Stimulated activated CD4-positive, alpha-beta T cell treated with anti-CD3 and anti-CD28 coated beads, TNF-alpha, amount 100 ng/mL, for 48 hours (primary cell): ENCODE results near the gene GPR146.
"Not testable (repeated sequence)": the region's sequence is repeated elsewhere in the genome, so short reads cannot be mapped to it uniquely, and the experiment has no call there.

ENCODE experiments used
- DNase-seq, 3 donors: peaks; one replicate each; pipeline ENCODE4 v3.0.0-alpha.2; 2020; ENCODE audit warnings: low read depth in 3 of 3

GPR146 gene

DNA sequence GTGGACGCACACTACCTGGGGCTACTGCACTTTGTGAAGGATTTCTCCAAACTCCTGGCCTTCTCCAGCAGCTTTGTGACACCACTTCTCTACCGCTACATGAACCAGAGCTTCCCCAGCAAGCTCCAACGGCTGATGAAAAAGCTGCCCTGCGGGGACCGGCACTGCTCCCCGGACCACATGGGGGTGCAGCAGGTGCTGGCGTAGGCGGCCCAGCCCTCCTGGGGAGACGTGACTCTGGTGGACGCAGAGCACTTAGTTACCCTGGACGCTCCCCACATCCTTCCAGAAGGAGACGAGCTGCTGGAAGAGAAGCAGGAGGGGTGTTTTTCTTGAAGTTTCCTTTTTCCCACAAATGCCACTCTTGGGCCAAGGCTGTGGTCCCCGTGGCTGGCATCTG, 14.0 kb downstream of the GPR146 start:
- no peak for DNase-seq

DNA sequence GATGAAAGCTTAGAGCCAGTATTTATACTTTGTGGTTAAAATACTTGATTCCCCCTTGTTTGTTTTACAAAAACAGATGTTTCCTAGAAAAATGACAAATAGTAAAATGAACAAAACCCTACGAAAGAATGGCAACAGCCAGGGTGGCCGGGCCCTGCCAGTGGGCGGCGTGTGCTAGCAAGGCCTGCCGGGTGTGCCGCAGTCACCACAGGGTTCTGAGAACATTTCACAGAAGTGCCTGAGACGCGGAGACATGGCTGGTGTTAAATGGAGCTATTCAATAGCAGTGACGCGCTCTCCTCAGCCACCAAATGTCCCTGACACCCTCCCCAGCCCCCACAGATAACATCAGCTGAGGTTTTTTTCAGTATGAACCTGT, 14.5 kb downstream of the GPR146 start:
- DNase-seq, result no peak

DNA sequence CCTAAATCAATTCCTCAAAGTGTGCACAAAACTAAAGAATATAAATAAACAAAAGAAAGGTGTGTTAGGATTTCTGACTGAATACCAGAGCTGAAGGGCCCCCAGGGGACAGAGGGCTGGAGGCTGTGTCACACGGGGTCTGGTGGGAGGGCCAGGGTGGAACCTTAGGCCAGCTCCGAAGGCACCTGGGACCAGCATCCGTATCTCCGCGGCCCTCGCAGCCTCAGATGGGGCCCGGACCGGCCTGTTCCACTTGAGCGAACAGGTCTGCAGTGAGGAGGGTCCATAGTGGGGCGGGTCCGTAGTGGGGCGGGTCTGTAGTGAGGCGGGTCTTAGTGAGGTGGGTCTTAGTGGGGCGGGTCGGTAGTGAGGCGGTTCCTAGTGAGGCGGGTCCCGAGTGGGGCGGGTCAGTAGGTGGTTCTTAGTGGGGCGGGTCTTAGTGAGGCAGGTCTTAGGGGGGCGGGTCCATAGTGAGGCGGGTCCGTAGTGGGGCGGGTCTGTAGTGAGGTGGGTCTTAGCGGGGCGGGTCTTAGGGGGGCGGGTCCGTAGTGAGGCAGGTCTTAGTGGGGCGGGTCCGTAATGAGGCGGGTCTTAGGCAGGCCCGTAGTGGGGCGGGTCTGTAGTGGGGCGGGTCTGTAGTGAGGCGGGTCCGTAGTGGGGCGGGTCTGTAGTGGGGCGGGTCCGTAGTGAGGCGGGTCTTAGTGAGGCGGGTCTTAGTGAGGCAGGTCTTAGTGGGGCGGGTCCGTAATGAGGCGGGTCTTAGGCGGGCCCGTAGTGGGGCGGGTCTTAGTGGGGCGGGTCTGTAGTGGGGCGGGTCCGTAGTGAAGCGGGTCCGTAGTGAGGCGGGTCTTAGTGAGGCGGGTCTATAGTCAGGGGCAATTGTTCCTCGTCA, 15.1 kb downstream of the GPR146 start:
- no peak for DNase-seq

DNA sequence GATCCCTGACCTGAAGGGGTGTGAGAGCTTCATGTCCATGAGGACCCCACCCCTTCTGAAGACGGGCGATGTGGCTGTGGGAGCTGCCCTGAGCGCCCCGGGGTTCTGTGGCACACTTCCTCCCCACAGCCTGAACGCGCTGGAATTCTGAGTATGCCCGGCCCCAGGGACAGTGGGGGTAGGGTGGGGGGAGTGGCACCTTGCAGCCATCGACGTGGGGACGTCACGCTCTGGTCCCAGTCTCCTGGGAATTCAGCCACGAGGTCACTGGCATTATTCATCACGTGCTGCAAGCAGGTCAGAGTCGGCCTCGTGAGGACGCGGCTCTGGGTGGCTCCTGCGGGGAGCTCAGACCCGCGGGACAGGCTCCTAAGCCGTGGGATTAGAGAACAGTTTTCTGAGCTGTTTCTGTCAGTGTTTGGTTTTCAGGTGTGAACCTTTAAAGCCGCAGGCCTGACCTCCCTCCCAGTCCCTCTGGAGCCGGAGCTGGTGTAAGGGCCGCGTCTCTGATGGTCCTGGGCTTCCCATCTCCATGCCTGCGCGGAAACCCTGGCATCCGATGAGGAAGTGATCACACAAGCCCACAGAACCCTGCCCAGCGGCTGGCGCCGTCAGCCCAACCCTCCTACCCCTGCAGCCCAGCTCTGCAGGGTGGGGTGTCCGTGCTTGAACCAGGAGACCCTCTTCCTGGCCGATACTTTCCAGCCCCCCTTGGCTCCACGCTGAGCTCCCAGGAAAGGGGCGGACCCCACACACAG, 16.1 kb downstream of the GPR146 start:
- DNase-seq, result no peak

DNA sequence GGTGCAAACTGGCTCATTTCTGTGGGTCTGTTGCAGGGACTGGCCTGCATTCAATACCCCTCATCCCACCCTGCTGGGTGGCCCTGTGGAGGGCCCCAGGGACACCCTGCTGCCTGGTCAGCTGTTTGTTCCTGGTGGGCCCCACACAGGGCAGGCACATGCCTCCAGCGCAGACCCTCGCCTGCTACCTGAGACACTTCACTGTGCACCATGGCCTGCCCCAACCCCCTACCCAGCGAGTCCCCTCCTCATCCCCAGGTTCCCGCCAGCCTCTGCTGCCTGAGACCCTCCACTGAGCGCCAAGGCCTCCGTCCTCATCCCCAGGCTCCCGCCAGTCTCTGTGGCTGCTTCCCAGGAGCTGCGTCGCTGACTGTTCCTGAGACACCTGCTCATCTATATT, 16.8 kb downstream of the GPR146 start:
- DNase-seq, result no peak

DNA sequence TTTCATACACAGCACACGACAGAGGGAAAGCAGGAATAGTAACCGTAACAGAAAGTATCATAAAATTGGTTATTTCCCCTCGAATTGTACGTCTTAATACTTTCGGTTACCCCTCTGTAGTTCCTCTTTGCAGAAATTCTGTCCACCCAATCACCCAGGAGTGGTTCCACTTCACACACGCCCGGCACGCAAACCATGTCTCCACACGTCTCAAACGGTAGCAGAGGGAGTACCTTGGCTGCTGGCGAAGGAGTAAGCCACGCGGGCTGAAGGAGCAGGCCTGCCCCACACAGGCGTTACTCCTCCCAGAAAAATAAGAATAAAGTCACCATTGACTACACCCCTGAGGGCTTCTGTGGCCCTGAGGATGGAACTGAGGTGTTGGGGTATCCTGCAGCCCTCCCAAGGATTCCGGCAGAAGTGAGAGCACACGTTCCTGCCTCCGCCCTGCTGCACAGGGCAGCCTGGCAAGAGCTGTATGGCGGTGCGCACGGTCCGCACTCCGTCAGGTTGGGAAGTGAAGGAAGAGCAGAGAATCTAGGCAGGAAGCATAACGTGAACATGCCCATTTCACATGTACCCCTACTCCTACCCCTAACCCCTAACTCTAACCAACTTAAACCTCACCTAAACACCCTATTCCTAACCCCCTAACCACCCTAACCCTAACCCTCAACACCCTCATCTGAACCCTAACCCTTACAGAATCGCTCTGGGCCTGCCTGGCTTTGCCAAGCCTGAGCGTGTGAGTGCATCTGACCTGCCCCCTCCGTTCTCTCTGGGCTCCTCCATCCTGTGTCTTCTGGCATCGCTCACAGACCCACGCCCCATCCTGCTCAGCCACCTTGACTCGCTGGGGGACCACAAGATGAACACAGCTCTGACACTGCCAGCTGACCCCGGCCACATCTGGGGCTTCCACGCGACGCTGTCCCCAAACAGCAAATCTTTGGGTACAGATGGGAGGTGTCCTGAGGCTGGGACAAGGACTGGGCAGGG, 18.2 kb downstream of the GPR146 start:
- no peak for DNase-seq

DNA sequence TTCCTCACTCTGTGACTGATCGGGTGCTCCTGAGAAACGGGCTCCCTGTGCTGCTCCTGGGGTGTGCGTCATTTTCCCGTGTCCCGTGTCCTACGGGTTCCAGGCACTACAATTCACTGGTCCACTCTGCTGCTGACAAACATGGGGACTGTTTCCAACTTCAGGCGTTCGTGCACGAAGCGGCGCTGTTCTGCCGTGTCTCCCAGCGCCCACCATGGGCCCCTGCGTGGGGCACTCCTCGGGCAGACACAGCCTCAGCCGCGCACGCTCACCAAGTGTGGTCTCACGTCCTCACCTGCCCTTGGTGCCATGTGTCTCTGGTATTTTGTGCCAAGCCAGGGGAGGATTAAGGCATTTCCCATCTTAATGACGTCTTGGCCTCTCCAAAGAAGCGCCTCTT, 19.0 kb downstream of the GPR146 start:
- DNase-seq, result no peak

DNA sequence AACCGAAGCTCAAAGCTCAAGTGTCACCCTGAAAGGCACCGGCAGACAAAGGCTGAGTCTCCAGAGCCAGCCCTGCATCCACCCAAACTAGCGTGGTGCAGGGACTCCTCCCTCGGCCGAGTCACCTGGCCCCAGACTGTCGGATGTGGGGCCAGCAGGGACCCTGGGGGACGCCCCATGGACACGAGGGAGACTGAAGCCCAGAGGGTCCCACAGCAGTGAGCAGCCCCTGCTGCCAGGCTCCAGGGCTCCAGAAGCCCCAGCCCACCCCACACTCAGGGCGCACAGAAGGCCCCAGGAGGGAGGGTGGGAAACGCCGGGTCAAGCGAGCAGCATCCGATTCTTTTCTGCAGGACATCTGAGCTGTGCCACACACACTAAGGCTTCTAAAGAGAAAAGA, 20.2 kb downstream of the GPR146 start:
- no peak for DNase-seq

DNA sequence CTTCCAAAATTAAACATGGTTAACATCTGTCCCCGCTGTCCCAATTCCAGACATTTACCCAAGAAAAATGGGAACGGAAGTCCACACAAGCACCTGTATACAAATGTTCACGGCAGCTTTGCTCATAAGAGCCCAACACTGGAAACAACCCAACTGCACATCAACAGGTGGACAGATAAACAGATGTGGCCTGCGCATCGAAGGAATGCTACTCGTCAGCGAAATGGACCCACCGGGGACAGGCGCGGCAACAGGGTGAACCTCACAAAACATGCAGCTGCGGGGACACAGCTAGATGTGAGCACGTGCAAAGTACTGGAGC, 20.9 kb downstream of the GPR146 start:
- no peak for DNase-seq

DNA sequence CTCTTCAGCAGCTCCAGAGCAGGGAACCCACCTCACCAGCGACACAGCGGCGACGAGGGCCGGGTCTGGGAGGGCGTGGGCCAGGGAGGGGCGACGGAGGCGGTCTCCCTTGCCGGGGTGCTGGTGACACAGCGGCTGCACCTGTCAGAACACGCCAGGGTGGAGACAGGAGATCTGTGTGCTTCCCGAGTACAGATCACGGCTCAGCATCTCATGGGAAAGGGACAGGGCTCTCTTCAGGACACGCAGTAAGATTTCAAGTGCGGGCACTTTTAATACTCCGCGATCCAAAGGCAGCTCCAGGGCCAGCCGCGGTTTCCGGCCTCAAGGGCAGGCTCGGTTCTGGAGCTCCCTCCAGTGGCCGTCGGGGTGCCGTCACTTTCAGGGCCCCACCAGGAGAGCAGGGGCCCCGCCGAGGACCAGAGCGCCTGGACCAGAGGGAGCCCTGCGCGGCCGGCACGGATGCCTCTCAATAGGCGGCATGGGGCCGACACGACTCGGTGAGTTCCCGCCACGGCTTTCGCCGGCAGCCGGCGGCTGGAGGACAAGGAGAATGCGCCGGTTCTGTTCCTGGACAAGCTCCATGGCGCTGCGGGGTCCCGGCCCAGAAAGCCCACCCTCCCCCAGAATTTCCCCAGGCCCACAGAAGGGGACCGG, 21.4 kb downstream of the GPR146 start:
- DNase-seq, result peak; percentile 63 to 70 (median 69)

DNA sequence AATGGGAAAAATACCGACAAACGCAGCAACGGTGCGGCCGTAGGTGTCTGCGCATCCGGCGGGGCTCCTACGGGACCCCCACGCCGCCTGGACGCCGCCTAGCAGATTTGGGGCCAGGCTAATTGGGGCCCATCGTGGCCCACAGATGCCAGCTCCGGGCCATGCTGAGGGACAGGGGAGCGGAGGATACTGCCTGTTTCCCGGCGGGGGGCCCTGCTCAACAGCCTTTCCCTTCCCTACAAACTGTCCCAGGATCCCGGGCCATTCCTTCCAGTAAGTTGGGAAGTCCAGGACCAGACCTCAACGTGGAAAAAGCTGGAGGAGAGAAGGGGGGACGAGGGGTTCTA, 21.9 kb downstream of the GPR146 start:
- DNase-seq, result no peak

DNA sequence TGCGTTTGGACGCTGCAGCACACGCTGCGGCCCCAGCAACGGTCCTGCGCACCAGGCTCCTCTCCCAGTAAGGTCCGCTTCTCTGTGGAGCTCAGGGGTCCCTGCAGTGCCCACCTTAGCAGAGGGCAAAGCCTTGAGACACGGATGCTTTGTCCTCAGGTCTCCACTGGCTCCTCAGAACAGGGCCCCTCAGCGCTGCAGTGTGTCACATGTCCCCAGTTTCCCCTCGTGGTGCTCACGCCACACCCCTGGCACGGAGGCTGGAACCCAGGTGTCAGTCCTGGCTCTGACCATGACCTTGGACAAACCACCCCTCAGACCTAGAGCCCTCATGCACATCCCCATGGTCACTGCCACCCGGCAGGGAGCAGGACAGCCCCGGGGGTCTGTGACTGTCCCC, 23.7 kb downstream of the GPR146 start:
- no peak for DNase-seq

DNA sequence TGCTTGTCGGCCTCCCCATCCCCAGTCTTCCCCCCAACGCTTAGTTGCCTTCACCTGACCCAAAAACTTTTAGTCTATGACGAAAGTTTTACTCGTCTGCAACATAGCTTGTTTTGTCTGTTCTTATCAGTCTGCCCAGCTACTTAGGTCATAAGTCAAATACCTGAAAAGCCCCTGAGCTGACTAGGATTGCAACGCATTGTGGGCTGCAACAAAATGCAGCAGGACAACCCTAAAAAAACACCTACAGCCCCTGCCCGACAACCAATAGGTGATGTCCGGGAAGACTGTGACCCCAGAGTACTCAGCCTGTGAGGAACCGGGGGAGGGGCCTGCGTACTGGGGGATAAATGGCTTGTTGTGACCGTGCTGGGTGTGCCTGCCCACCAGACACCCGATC, 24.3 kb downstream of the GPR146 start:
- no peak for DNase-seq

DNA sequence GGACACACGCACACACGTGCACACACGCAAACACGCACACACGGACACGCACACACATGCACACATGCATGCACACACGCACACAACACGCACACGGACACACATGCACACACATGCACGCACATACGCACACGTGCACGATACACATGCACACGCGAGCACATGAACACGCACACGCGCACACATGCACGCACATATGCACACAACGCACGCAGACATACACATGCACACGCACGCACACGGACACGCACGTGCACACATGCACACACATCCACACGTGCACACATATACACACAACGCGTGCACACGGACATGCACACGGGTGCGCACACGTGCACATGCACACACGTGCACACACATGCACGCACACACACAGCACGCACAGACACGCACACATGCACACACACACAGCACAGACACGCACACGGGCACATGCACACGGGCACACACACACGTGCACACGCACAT, 26.2 kb downstream of the GPR146 start:
- no peak for DNase-seq

DNA sequence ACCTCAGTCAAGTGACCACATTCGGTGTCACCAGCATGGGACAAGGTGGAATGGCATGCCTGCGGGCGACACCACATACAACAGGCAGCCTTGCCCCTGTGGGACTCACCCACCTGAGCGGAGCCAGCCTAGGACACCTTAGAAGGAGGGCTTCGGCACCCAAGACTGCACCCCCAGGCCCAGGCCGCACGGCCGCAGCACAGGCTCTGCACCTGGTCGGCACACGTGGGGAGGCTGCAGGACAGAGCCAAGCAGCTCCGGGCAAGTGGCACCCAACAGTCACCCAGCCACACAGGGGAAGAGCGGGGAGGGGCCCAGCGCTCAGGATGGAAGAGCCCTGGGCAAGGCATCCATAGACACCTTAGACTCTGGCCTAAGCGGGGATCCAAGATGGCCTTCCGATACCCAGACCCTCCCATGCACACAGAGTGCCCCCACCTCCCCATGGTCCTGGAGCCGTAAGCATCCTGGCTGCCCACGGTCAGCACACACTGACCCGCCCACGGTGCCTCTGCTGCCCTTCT, 27.4 kb downstream of the GPR146 start:
- DNase-seq, result no peak

DNA sequence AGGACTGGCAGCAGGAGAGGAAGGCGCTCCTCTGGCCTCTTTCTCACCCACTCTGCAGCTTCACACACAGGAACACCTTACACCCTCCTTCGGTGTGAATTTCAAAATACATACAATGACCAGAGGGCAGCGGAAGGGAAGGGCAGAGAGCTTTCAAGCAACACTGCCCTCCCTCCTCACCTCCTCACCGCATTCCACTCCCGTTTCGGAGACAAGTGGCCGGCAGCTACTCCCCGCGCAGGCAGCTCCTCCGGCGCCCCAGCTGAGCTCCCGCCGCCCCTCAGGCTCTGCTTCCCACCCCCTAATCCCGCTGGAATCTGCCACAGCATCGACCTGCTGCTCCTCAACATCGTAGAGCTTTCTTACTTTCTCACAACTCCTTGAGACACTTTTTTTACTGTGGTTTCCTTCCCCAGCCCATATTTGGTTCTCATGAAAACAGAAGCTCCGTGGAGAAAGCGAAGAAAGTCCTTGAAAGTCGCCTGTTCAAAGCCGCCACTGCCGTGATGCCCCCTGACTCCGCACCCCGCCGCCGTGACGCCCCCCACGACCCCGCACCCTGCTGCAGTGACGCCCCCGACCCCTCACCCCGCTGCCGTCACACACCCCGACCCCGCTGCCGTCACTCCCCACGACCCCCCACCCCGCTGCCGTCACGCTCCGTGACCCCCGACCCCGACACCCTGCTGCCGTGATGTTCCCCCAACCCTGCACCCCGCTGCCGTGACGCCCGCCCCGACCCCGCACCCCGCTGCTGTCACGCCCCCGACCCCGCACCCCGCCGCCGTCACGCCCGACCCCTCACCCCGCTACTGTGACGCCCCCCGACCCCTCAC, 29.0 kb downstream of the GPR146 start:
- DNase-seq, result no peak

DNA sequence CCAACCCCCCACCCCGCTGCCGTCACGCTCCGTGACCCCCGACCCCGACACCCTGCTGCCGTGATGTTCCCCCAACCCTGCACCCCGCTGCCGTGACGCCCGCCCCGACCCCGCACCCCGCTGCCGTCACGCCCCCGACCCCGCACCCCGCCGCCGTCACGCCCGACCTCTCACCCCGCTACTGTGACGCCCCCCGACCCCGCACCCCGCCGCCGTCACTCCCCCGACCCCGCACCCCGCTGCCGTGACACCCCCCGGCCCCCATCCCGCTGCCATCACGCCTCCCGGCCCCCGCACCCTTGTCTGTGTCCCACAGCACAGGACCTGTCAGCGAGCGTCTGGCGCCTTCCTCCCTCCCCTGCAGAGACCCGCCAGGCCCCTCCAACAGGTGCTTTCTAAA, 29.7 kb downstream of the GPR146 start:
- not testable (repeated sequence) for DNase-seq

DNA sequence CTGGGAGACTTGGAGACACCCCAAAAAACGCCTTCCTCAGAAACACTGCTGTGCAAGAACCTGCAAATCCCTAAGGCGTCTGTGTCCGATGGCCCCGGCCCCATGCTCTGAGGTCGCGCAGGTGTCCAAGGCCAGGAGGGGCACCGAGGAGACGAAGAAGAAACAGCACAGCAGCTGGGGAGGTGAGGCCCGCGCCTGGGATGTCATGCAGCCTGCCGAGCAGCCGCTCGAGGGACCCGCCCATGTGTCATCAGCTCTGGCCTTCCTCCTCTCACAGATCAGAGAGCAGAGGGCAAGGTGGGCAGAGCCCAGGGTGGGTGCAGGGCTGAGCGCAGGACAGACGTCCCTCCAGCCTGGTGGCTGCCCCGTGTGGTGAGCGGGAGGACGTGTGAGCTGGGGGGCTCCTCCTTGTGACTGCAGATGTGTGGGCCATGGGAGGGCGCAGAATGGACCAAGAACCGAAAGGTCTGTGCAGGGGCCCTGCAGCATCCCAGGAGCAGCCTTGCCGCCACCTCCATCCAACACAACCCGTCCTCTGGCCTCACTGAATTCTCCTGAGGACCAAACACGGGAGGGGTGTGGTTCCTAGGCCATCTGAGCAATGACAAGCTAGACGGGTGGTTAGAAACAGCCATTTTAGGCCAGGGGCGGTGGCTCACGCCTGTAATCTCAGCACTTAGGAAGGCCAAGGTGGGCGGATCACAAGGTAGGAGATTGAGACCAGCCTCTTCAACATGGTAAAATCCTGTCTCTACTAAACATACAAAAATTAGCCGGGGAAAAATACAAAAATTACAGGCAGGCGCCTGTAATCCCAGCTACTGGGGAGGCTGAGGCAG, 30.5 kb downstream of the GPR146 start:
- no peak for DNase-seq
